ENCODE data around the gene MGAT2.

GRCh38 chr14:49617852-49618519, 2.6 kb upstream of the MGAT2 start:
- TF ChIP-seq CTCF (IDR thresholded peaks at IDR 0.05) (no peak), POLR2A (IDR thresholded peaks at IDR 0.05) (no peak)
